ENCODE measurements around the gene FLRT3. TPM values are rescaled to one million over a fixed set of nuclear protein-coding genes. Genes with fewer than 3 reads are reported as not detected.

Gene FLRT3
- total and polyA plus RNA-seq, 2 donors (not counting 1 experiment from before 2014, with no cell fraction given): not detected

GRCh38 chr20:14361509-14362345, 24.3 kb upstream of the FLRT3 start:
- Mint-ChIP-seq H3K4me1 (no peaks in the 10 kb centered on the region), H3K27ac (no peak overlapping the region), H3K27me3 (peaks cover 4% of the 10 kb centered on the region), H3K9me3 (ENCODE audit: insufficient read depth) (peaks cover 3% of the 10 kb centered on the region), H3K4me3 (no peak overlapping the region)
- CTCF ChIA-PET: interaction anchor here (0.5 kb wide), 1 partner anchor 1421 kb away, joined by 3 read pairs; no protein-coding TSS in a partner anchor
- no peak for ATAC-seq (ENCODE audit: low read depth)
- Histone ChIP-seq H3K27me3 (replicated peaks in 1 of 4; ENCODE audit: control extremely low read depth in 1 of 4, control insufficient read depth in 3 of 4, insufficient read depth in 4 of 4, low read length in 3 of 4) (no peaks in the 10 kb centered on the region), H3K79me2 (ENCODE audit: control insufficient read depth, insufficient read depth, low read length) (no peaks in the 10 kb centered on the region), H3K4me2 (replicated peaks; ENCODE audit: low read depth, low read length, poor library complexity, severe bottlenecking) (no peak overlapping the region), H3K9ac (ENCODE audit: low read length) (no peak overlapping the region), H3K36me3 (replicated peaks in 1 of 2; ENCODE audit: control extremely low read depth in 1 of 2, control insufficient read depth in 1 of 2, extremely low read depth in 1 of 2, insufficient read depth in 2 of 2, low read length in 1 of 2) (no peaks in the 10 kb centered on the region), H2AFZ (ENCODE audit: insufficient read depth, low read depth, low read length, poor library complexity, severe bottlenecking) (no peak overlapping the region), H3K9me3 (ENCODE audit: control extremely low read depth in 1 of 3, control insufficient read depth in 2 of 3, insufficient read depth in 1 of 3, low read length in 2 of 3) (peaks cover 0 to 3% (median 2%) of the 10 kb centered on the region in 3 donors), H3K27ac (ENCODE audit: low read length in 2 of 2) (no peak overlapping the region), H3K4me1 (ENCODE audit: control insufficient read depth in 2 of 2, insufficient read depth in 2 of 2, low read length in 2 of 2) (no peaks in the 10 kb centered on the region), H4K20me1 (ENCODE audit: control insufficient read depth, insufficient read depth, low read length, poor library complexity, severe bottlenecking) (no peaks in the 10 kb centered on the region), H3K4me3 (ENCODE audit: control extremely low read depth in 1 of 5, extremely low read depth in 1 of 5, insufficient read depth in 1 of 5, low read depth in 2 of 5, low read length in 4 of 5) (no peak overlapping the region)
- intact Hi-C loops (cut with micrococcal nuclease): no loop called here
- DNase-seq: no peak
- no peak for TF ChIP-seq EZH2 (IDR thresholded peaks at IDR 0.05; ENCODE audit: borderline replicate concordance, insufficient read depth, low read depth, low read length, poor library complexity, severe bottlenecking)
- TF ChIP-seq CTCF (IDR thresholded peaks at IDR 0.05): no peak
- 100% methylated on average over 1 of the region's 3 CpGs for WGBS (ENCODE audit: insufficient coverage)
- POLR2A ChIA-PET: no interaction called here

- H3K27me3 Mint-ChIP-seq: peaks cover 5% of the 10 kb centered on the region
- POLR2A ChIA-PET: no interaction called here
Measured at GRCh38 chr20:14360416-14360815, 23.0 kb upstream of the FLRT3 start.

More at GRCh38 chr20:14360416-14360815, 23.0 kb upstream of the FLRT3 start:
- CTCF ChIA-PET: interaction anchor here (0.9 kb wide), 1 partner anchor 9 kb away, joined by 4 read pairs; no protein-coding TSS in a partner anchor
- Histone ChIP-seq H3K79me2 (ENCODE audit: control insufficient read depth, insufficient read depth, low read length) (no peaks in the 10 kb centered on the region), H2AFZ (ENCODE audit: insufficient read depth, low read depth, low read length, poor library complexity, severe bottlenecking) (no peak overlapping the region), H3K27ac (ENCODE audit: low read length in 2 of 2) (no peak overlapping the region), H3K9me3 (ENCODE audit: control extremely low read depth in 1 of 3, control insufficient read depth in 2 of 3, insufficient read depth in 1 of 3, low read length in 2 of 3) (no peaks in the 10 kb centered on the region), H3K9ac (ENCODE audit: low read length) (no peak overlapping the region), H3K27me3 (replicated peaks in 1 of 4; ENCODE audit: control extremely low read depth in 1 of 4, control insufficient read depth in 3 of 4, insufficient read depth in 4 of 4, low read length in 3 of 4) (no peaks in the 10 kb centered on the region), H3K4me1 (ENCODE audit: control insufficient read depth in 2 of 2, insufficient read depth in 2 of 2, low read length in 2 of 2) (no peaks in the 10 kb centered on the region), H3K4me2 (replicated peaks; ENCODE audit: low read depth, low read length, poor library complexity, severe bottlenecking) (no peak overlapping the region), H3K4me3 (ENCODE audit: control extremely low read depth in 1 of 5, extremely low read depth in 1 of 5, insufficient read depth in 1 of 5, low read depth in 2 of 5, low read length in 4 of 5) (no peak overlapping the region), H4K20me1 (ENCODE audit: control insufficient read depth, insufficient read depth, low read length, poor library complexity, severe bottlenecking) (no peaks in the 10 kb centered on the region), H3K36me3 (replicated peaks in 1 of 2; ENCODE audit: control extremely low read depth in 1 of 2, control insufficient read depth in 1 of 2, extremely low read depth in 1 of 2, insufficient read depth in 2 of 2, low read length in 1 of 2) (no peaks in the 10 kb centered on the region)
- Mint-ChIP-seq H3K4me1 (no peaks in the 10 kb centered on the region), H3K27ac (no peak overlapping the region), H3K4me3 (no peak overlapping the region), H3K9me3 (ENCODE audit: insufficient read depth) (no peaks in the 10 kb centered on the region)
- intact Hi-C loops (cut with micrococcal nuclease): no loop called here
- no peak for TF ChIP-seq EZH2 (IDR thresholded peaks at IDR 0.05; ENCODE audit: borderline replicate concordance, insufficient read depth, low read depth, low read length, poor library complexity, severe bottlenecking)
- no peak for TF ChIP-seq CTCF (IDR thresholded peaks at IDR 0.05)
- DNase-seq: no peak
- ATAC-seq (ENCODE audit: low read depth): no peak

Measured in B cell (primary cell).